HG03280 (cell line): ENCODE data around the gene MTMR2.

Experiments used
- ATAC-seq: cut with Tn5 transposase; IDR thresholded peaks from one replicate; pipeline ENCODE4 v1.9.1; 2021; ENCODE audit warnings: mild to moderate bottlenecking, moderate library complexity; ENCODE audit not compliant: unreplicated experiment

MTMR2 gene

DNA sequence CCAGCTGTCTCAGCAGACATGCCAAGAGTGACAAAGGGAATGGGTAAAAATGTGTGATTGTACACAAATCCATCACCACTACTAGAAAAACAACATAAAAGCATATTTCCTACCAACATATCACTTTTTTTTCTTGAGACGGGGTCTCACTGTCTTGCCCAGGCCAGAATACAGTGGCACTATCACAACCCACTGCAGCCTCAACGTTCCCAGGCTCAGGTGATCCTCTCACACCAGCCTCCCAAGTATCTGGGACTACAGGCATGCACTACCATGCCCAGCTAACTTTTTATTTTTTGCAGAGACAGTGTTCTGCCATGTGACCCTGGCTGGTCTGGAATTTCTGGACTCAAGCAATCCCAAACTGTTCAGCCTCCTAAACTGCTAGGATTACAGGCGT lies 5.2 kb downstream of the MTMR2 start:
- ATAC-seq, result no peak

DNA sequence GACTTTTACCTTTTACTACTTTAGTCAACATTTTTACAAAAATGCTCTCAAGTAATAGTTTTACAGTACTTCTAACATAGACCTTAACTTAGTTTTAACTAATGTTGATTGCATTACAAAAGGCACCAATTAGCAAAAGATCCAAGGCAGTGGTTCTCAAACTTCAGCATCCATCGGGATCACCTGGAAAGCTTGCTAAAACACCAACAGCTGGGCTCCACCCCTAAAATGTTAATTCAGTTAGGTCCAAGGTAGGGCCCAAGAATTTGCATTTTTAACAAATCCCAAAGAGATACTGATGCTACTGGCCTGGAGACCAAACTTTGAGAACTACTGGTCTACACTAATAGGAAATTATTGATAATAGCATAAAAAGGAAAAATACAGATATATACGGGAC lies 5.9 kb downstream of the MTMR2 start:
- ATAC-seq, result no peak

DNA sequence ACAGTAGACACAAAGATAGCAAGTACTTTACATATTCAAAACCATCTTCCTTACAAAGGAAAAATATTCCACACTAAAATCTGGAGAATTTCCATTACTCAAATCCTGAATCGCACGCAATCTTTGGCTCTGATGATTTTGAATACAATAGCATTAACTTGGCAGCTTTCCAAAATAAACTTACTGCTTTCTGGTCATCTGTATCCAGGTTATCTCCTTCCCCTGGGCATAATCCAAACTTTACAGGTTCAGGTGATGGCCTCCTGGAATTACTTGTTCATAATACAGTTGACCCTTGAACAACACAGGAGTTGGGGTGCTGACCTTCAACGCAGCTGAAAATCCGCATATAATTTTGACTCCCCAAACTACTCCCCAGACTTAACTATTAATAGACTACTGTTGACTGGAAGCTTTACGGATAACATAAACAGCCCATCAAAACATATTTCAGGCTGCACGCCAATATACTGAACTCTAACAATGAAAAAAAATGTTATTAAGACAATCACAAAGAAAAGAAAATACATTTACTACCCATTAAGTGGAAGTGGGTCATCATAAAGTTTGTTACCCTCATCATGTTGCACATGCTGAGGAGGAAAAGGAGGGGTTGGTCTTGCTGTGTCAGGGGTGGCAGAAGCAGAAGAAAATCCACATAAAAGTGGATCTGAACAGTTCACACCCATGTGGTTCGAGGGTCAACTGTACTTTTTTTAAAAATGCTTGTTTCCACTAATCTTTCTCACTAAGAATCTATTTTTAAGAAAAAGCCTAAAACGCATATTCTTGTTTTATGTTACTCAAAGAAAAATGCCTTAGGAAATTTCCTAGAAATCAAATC lies 6.5 kb downstream of the MTMR2 start:
- ATAC-seq, result no peak

GRCh38 chr11:95916049-95916448 lies 7.9 kb downstream of the MTMR2 start:
- ATAC-seq, result no peak

DNA sequence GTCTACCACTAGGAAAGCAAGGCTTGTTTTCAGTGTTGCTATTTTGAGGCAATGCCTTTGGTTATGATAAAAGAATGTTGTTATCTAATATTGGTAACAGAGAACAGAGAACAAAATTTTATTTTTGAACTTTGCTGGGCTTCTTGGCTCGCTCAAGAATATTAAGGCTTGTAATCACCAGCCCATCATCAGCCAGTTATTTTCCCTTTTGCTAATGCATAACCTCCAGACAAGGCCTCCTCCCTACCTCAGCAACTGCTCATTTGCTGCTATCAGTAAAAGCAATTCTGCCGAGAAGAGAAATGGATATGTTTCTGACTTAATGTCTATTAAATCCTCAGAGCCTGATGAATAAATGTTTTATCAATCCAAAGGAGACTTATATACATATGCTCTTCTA lies 8.9 kb downstream of the MTMR2 start:
- ATAC-seq, result no peak

- no peak for ATAC-seq
Observed at GRCh38 chr11:95913830-95914615, 9.9 kb downstream of the MTMR2 start.

- ATAC-seq, result no peak
Observed at GRCh38 chr11:95912902-95913560, 10.9 kb downstream of the MTMR2 start.

DNA sequence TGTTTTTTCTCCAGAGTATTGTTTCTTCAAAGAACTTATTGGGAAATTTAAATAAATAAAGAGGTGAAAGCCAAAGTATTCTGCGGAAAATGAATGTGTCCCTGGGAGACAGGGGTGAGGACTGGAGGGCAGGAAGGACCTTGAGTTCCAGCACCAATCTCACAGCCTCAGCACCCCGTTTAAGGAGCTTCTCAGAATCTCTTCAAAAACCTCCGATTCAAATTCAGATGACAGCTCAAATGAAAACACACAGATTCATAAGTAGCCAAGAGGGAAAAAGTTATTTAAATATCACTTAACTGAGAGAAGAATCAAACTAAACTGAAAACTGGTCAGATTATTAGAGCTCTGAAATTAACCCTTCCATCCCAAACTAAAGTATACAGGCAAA lies 12.5 kb downstream of the MTMR2 start:
- ATAC-seq, result no peak

DNA sequence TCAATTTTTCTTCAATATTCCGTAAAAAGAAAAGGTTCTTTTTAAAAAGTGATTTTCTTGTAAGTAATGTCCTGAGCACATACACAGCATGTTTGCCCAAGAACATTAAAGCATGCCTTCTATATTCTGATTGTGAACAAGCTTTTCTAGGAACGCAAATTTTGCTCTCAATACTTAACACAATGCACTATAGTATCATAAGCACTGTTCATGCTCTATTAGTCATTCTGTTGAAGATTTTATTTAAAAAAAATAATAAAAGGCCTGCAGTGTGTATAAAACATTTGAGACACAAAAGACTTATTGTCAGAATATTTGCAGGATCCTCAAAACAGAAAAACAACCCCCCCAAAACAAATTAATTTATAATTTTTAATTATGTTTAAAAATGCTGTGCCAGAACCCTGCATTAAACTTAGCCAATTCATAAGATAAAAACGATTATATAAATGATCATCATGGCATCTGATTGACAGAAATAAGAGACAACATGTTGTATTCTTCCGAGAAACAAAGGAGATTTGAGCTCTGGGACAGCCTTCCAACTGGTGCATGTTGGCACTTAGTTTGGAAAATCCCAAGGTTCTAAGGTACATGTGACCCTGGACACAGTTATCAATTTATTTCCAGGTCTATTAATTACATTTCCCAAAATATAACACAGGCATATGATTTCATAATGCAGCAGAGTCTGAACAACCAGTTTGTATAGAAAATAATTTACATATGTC lies 13.1 kb downstream of the MTMR2 start:
- no peak for ATAC-seq

- ATAC-seq, result no peak
Observed at GRCh38 chr11:95908826-95909225, 15.1 kb downstream of the MTMR2 start.

DNA sequence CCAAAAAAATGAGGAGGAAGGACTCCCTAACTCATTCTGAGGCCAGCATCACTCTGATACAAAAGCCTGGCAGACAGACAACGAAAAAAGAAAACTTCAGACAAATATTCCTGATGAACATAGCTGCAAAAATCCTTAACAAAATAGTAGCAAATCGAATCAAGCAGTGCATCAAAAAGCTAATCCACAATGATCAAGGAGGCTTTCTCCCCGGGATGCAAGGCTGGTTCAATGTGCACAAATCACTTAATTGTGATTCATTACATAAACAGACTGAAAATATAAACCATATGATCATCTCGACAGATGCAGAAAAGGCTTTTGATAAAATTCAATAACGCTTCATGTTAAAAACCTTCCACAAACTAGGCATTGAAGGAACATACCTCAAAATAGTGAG lies 16.4 kb downstream of the MTMR2 start:
- no peak for ATAC-seq

- no peak for ATAC-seq
Observed at GRCh38 chr11:95904009-95904650, 19.8 kb downstream of the MTMR2 start.

DNA sequence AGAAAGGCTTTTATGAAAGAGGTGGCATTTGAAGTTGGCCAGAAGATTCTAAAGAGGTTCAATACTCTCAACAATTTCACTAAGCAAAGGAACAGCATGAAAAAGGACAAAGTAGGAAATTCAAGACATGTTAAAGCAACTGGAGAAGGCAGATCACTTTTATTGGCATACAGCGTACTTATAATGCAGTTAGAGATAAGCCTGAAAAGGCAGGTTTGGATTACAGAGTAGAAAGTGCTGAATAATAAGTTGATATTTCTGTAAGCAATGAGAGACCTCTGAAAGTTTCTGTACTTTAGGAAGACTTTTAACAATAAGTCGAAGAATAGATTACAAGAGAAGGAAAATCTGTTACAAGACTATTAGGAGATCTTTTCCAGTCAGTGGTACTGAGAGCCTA lies 25.1 kb downstream of the MTMR2 start:
- no peak for ATAC-seq

- no peak for ATAC-seq
Observed at GRCh38 chr11:95897731-95898130, 26.2 kb downstream of the MTMR2 start.

GRCh38 chr11:95895815-95896214 lies 28.1 kb downstream of the MTMR2 start:
- ATAC-seq, result no peak

- no peak for ATAC-seq
Observed at GRCh38 chr11:95892892-95893570, 30.9 kb downstream of the MTMR2 start.

GRCh38 chr11:95892492-95892891 lies 31.4 kb downstream of the MTMR2 start:
- ATAC-seq, result no peak

- ATAC-seq, result no peak
Observed at GRCh38 chr11:95891423-95892170, 32.3 kb downstream of the MTMR2 start.

DNA sequence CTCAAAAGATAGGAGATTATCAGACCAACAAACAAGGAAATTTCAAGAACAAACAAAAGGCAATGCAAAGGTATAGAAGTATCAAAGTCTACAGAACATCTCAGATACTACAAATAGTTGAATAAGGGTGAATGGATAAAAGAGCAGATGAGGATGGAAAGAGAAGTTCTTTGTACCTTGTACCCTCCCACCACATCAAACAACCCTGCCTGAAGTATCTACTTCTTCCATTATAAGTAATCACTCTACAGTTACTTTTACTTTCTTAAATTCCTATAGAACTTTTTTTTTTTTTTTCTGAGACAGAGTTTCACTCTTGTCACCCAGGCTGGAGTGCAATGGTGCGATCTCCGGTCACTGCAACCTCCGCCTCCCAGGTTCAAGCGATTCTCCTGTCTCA lies 35.1 kb downstream of the MTMR2 start:
- no peak for ATAC-seq
